NCI-H1417 (cell line): ENCODE results near the gene PAX8.
A peak's percentile ranks its signal among the peaks of the same experiment; 100 is the strongest.
"Not testable (repeated sequence)": the region's sequence is repeated elsewhere in the genome, so short reads cannot be mapped to it uniquely, and the experiment has no call there.

Experiments
- DNase-seq, 3 experiments: peaks; one replicate each; lab custom pipeline; 2025; lab: John Stamatoyannopoulos, UW

The PAX8 gene

GRCh38 chr2:113236367-113237159 is 42.2 kb downstream of the PAX8 start:
- DNase-seq, result no peak

- not testable (repeated sequence) for DNase-seq
Observed at GRCh38 chr2:113235347-113236226, 43.1 kb downstream of the PAX8 start.

- DNase-seq, result no peak
Observed at GRCh38 chr2:113234721-113235346, 43.9 kb downstream of the PAX8 start.

- DNase-seq, result no peak
Observed at GRCh38 chr2:113233593-113234550, 44.8 kb downstream of the PAX8 start.

- no peak for DNase-seq
Observed at GRCh38 chr2:113232740-113233139, 46.0 kb downstream of the PAX8 start.

- no peak for DNase-seq
Observed at GRCh38 chr2:113232123-113232522, 46.6 kb downstream of the PAX8 start.

GRCh38 chr2:113231064-113231463 is 47.7 kb downstream of the PAX8 start:
- no peak for DNase-seq

- DNase-seq, result no peak
Observed at GRCh38 chr2:113230531-113230930, 48.2 kb downstream of the PAX8 start.

- peak in 1 of 3 experiments; percentile 59 for DNase-seq
Observed at GRCh38 chr2:113229795-113230194, 48.9 kb downstream of the PAX8 start.

- DNase-seq, result peak in 2 of 3 experiments; percentile 68 to 89
Observed at GRCh38 chr2:113228991-113229716, 49.6 kb downstream of the PAX8 start.

- no peak for DNase-seq
Observed at GRCh38 chr2:113228351-113228750, 50.4 kb downstream of the PAX8 start.

GRCh38 chr2:113227698-113228097 is 51.0 kb downstream of the PAX8 start:
- DNase-seq, result no peak

GRCh38 chr2:113227290-113227689 is 51.4 kb downstream of the PAX8 start:
- no peak for DNase-seq

- DNase-seq, result no peak
Observed at GRCh38 chr2:113226462-113226861, 52.3 kb downstream of the PAX8 start.

- DNase-seq, result peak; percentile 69 to 95 (median 83)
Observed at GRCh38 chr2:113225263-113226259, 53.2 kb downstream of the PAX8 start.

GRCh38 chr2:113224647-113225236 is 54.0 kb downstream of the PAX8 start:
- peak in 1 of 3 experiments; percentile 51 for DNase-seq

- DNase-seq, result no peak
Observed at GRCh38 chr2:113223813-113224212, 54.9 kb downstream of the PAX8 start.

- DNase-seq, result no peak
Observed at GRCh38 chr2:113221846-113222245, 56.9 kb downstream of the PAX8 start.
